GM18526 (cell line): ENCODE data around the gene TMEM88.

Source experiments
- POLR2A ChIP-seq: IDR thresholded peaks from 3 replicates; pipeline ENCODE4 v1.6.1; 2011; ENCODE audit not compliant: insufficient read length; ENCODE audit errors: extremely low read depth

Gene TMEM88

DNA sequence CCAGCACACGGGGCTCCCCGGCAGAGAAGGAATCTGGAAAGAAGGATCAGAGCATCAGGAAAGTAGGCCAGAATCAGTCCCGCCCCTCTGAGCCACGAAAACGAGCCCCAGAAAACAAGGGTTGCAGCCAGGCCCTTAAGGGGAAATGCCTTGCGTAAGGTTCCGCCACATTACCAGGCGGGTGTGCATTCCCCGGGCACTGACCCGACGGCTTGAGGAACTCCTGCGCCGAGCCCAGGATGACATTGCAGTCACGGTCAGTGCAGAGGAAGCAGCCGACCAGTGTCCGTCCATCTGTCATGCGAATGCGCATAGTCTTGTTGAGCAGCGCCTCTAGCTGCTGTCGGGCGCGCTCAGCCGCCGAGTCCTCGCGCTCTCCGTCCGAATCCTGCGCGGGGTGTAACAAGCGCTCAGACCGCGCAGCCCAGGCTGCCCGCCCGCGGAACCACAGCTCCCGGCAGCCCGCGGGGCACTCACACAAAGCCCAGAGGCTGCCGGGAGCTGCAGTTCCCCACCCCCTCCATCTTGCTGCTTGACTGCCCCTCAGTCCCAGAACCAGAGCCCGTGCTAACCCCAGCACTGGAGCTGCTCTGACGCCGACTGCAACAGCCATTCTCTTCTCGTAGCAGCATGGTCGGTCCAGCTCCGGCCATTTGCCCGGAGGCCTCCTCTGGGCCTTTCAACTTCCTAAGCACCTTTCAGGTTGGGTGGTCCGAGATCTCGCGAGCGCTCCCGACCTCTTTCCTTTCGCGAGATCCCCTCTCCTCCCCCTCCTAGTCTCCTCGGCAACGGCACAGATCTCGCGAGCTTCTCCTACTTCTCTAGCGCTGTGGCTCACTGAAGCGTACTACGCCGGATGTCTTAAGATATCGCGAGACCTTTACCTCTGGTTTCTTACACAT is 2.2 kb downstream of the TMEM88 start, which contains the start of gene NAA38:
Gene NAA38 (minus strand): TSS at position 749 of the 902 bp plus-strand sequence. CDS start 96 bp downstream, at position 653.
- TF ChIP-seq POLR2A = peak; percentile 67

DNA sequence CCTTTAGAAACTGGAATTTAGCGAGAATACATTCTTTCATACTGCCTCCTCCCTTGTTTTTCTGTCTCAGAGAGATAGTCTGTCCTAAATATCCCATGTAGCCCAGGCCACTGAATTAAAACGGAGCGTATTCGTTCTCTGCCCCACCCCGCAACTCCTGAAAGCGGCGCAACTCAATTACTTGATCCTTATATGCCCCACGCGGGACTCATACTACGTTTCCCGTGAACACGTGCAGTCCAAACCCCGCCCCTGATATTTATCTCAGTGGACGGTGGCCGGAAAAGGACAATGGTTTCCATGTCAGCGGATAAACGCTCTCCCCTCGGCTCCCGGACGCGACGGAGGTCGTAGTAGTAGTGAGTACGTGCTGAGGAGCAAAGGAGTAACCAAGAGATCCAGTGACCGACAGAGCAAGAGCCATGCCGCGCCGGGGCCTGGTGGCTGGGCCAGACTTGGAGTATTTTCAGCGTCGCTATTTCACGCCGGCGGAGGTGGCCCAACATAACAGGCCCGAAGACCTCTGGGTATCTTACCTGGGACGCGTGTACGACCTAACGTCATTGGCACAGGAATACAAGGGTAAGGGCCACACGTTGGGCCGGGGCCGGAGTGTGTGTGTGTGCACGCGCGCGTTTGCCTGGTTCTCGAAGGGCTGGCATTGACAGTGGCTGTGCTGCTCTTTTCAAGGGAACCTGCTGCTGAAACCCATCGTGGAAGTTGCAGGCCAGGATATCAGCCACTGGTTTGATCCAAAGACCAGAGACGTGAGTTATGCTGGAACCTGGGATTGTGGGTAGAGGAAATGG is 3.1 kb downstream of the TMEM88 start, which contains the start of gene CYB5D1:
Gene CYB5D1 (plus strand): TSS at position 291 of the 809 bp plus-strand sequence. CDS start 132 bp downstream, at position 423.
- no peak for TF ChIP-seq POLR2A

- no peak for TF ChIP-seq POLR2A
These were observed 3.6 kb downstream of the TMEM88 start for GRCh38 chr17:7858522-7858810.

GRCh38 chr17:7859028-7859427 is 4.2 kb downstream of the TMEM88 start:
- no peak for TF ChIP-seq POLR2A

- no peak for TF ChIP-seq POLR2A
These were observed 8.0 kb downstream of the TMEM88 start for GRCh38 chr17:7862692-7863437.

GRCh38 chr17:7864995-7865650 is 10.3 kb downstream of the TMEM88 start:
- TF ChIP-seq POLR2A = no peak

- no peak for TF ChIP-seq POLR2A
These were observed 13.0 kb downstream of the TMEM88 start for GRCh38 chr17:7867881-7868329.

DNA sequence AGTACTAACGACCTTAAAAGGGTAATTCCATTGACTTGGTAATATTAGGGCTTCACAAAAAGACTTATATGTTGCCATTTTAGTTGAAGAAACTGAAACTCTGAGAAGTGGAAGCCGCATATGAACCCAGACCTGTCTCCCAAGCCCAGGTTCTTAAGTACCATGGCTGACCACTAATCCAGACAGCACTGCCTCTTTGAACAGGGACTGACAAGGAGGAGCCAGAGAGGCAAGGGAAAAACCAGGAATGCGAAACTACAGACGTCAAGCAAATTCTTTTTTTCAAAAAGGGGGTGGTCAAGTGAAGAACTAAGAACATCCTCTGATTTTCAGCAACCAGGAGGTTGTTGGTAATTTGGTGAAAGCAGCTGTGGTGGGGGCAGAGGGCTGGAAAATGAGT is 18.2 kb downstream of the TMEM88 start:
- TF ChIP-seq POLR2A = no peak

DNA sequence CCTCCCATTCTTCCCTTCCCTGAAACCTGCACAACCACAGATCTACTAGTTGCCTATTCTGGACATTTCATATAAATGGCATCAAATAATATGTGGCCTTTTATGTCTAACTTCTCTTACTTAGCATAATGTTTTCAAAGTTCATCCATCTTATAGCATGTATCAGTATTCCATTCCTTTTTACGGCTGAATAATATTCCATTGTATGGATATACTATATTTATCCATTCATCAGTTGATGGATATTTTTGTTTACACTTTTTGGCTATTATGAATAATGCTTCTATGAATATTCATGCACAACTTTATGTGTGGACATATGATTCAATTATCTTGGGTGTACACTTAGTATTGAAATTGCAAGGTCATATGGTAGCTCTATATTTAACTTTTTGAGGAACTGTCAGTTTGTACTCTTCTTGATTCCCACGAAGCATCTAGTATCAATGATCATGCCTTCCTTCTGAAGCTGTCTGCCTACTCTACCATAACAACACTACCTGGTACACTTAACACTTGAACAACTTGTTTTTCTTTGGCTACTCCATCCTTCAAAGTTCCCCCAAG is 21.0 kb downstream of the TMEM88 start:
- TF ChIP-seq POLR2A = no peak

GRCh38 chr17:7878234-7878633 is 23.4 kb downstream of the TMEM88 start:
- TF ChIP-seq POLR2A = no peak

- TF ChIP-seq POLR2A = no peak
These were observed 25.4 kb downstream of the TMEM88 start for GRCh38 chr17:7880076-7880868.

DNA sequence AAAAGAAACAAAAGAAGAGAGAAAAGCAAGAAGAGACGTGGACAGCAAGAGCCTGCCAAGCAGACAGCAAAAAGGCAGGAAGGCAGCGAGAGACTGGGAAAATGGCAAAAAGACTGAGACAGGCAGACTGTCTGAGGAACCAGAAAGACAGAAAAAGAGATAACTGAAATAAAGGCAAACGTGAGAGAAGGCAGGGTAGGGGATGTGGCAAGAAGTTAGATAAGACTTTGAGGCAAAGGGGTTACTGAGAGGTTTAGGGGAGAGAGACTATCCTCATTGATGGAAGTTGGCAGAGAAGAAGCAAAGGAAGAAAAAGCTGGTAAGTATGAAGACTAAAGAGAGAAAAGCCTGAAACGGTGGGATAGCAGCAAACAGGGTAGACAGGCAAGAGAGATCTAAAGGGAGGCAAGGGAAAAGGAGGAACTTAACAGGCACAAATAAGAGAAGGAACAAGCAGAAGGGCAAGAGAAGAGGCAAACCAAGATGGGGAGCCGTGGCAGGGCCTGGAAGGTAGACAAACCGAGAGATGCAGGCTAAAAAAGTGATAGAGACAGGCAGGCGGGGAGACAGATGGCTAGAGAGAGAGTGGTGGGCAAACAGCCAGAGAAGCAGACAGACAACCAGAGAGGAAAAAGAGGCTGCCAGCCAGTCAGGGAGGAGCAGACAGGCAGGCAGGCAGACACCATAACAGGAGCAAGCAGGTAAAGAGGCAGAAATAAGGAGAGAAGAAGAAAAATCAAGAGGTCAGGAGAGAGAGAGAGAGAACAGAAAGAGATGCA is 26.6 kb downstream of the TMEM88 start:
- no peak for TF ChIP-seq POLR2A

GRCh38 chr17:7882068-7882467 is 27.2 kb downstream of the TMEM88 start:
- no peak for TF ChIP-seq POLR2A
